Kasumi-1 (cell line): Measurements from ENCODE around the gene OR6S1.
A peak's percentile ranks its signal among the peaks of the same experiment; 100 is the strongest.

ENCODE experiments used
- DNase-seq, 2 experiments: peaks; one replicate each; lab custom pipeline; 2025; lab: John Stamatoyannopoulos, UW

Gene OR6S1

DNA sequence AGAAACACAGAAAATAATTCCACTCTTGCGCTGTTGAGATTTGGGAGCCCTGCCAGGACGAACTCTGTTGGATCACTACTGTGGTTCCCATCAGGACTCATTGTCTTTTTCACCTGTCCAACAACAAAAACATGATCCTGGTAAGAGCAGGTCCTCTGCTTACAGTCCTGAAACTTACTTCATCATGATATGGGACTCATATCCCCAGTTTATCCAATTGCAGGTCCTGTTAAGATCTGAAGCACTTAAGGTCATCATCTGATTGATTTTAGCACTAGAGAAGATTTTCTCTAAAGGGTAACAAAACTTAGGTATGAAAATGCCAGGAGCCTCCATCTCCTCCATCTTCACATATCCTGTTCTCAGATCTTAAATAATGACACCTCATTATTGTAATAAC is at the start of gene OR6S1:
TSS of gene OR6S1 (minus strand) at position 101 of the 400 bp plus-strand sequence. CDS start at position 101, 0 bp downstream.
- DNase-seq, result no peak

GRCh38 chr14:20690848-20691640 is 49.6 kb upstream of the OR6S1 start:
- DNase-seq, result peak; percentile 91 to 98

- DNase-seq, result no peak
These were observed 46.8 kb upstream of the OR6S1 start, which contains the start of gene ANG for GRCh38 chr14:20688167-20688839. Gene ANG, plus strand, starts transcription at chr14:20688764. Its CDS starts 4,801 bp downstream, at chr14:20693565.

DNA sequence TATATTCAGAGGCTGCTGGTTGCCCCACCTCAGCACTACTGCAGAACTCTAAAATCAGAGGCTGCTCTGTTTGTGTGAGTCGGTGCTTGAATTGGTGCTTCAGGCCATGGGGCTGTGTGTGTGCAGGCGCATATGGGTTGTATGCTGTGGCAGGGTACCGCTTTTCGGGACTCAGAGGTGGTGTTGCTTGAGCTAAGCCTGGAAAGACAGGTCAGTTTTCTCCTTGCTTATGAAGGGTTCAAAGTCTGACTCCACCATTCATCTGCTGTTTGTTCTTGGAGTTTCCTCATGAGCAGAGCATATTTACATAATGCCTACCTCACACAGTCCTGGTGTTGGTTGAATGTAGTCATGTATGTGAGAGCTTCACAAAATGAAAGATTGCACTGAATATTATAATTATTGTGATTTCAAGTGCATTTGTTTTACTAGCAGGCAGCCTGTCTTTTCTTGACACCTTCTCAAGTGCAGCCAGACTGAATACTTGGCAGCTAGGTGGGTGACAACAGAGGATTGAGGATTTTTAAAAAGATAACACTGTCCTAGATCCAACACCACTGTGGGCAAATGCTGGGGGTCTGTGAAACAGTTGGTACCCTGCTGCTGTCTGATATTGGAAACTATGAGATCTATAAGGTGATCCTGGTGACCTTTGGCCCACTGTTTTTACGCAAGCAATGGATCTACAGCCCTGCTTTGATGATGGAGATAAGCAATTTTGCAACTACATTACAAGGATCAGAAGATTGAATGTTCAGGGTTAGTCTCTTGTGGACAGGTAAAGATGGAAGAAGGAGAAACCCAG is 46.1 kb upstream of the OR6S1 start:
- no peak for DNase-seq

DNA sequence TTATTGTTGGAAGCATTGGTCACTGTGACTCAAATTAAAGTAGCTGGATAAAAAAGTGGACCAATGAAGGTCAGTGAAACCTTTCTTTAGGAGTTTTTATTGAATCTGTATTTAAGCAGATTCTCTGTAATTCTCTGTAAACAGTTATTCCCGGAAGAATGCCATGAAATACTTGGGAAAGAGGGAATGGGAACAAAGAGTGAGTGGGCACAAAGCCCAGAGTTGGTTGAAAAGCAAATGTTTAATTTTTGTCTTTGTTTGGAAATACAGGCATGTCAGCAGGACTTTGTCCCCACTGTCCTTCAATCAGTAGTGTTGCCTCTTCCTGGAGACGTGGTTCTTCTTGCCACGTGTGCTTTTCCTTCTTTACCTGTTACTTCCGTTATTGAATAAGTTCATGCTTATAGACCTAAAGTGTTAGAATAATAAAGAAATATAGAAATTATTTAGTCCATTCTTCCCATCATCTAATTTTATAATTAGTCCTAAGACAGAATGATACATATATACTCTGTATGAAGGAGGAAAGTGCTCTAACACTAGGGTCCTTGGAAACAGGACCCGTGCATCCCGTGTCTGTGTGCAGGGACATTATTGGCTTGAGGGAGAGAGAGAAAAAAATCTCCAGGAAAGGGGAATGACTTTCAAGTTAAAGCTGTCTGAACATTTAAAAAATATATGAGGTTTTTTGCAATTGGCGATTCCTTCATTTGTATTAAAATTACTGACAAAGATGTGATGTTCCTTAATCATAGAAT is 45.1 kb upstream of the OR6S1 start:
- DNase-seq, result no peak

- peak; percentile 46 to 69 for DNase-seq
These were observed 43.4 kb upstream of the OR6S1 start for GRCh38 chr14:20684662-20685456.

GRCh38 chr14:20683891-20684661 is 42.6 kb upstream of the OR6S1 start, which contains the start of gene RNASE4:
Gene RNASE4, plus strand, starts transcription at chr14:20684560. Its CDS starts 14,812 bp downstream, at chr14:20699372.
- peak; percentile 65 to 76 for DNase-seq

GRCh38 chr14:20683125-20683890 is 41.8 kb upstream of the OR6S1 start:
- peak; percentile 89 to 91 for DNase-seq

GRCh38 chr14:20682435-20683124 is 41.1 kb upstream of the OR6S1 start:
- DNase-seq, result peak; percentile 76

- no peak for DNase-seq
These were observed 40.6 kb upstream of the OR6S1 start for GRCh38 chr14:20682127-20682434.

- DNase-seq, result peak; percentile 88 to 89
These were observed 40.0 kb upstream of the OR6S1 start for GRCh38 chr14:20681348-20682126.

GRCh38 chr14:20680843-20681347 is 39.4 kb upstream of the OR6S1 start:
- no peak for DNase-seq

GRCh38 chr14:20680363-20680762 is 38.9 kb upstream of the OR6S1 start:
- no peak for DNase-seq

- peak; percentile 37 to 52 for DNase-seq
These were observed 38.4 kb upstream of the OR6S1 start for GRCh38 chr14:20679907-20680306.

DNA sequence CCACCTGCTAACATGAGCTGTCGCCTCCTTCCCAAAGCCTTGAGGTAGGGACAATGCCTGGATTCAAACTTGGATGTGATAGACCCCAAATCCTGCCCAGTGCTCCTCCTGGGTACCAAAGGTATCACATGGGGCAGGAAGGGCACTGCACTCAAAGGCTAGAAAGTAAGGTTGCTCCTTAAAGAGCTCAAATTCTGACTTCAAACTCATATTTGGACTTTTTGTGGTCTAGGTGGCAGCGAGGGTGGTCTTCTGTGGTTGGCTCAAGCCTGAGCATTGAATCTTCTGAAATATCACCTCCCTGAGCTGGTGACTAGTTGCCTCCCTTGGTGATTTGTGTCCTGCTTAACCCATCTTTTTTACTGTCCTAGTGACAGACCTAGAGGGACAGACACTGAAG is 34.6 kb upstream of the OR6S1 start:
- DNase-seq, result no peak

- DNase-seq, result no peak
These were observed 34.2 kb upstream of the OR6S1 start for GRCh38 chr14:20675669-20676068.

DNA sequence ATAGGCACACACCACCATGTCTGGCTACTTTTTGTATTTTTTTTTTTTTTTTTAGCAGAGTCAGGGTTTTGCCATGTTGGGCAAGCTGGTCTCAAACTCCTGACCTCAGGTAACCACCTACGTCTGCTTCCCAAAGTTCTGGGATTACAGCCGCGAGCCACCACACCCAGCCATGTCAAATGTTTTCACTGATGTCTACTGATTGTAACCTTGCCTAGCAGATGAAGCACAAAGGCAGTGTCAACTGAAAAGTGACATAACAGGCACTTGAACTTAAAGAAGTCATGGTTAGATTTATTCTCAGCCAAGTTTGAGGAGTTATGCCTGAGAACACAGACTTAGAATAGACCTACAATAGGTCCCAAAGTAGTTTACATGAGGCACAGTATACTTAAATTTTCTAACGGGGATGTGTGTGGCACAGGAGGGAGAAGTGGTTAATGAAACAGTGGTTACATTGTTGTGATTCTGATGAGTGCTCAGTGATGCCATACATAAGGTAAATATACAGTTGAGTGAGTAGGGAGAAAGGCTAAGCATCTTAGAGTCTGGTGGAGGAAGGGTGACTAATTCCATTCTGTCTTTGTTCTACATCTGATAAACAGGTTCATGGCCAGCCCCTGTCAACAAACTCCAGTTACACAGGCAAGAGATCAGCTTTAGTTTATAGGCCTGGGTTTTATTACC is 30.2 kb upstream of the OR6S1 start:
- no peak for DNase-seq
